Testis (tissue), 3 donors: Measurements from ENCODE around the gene PRKG2. TPM values are rescaled to one million over a fixed set of nuclear protein-coding genes. Genes with fewer than 3 reads are reported as not detected.

Experiments used
- DNase-seq: peaks from one replicate; pipeline ENCODE4 v3.0.0-alpha.2; 2019
- H3K27ac ChIP-seq, 2 donors: fragments of 200-600 bp; sonication (generic); one replicate each; pipeline ENCODE4 v1.5.1; 2019
- H3K27me3 ChIP-seq: fragments of 200-600 bp; sonication (generic); one replicate; pipeline ENCODE4 v1.5.1; 2019
- H3K36me3 ChIP-seq: fragments of 200-600 bp; sonication (generic); one replicate; pipeline ENCODE4 v1.5.1; 2017; ENCODE audit warnings: low read depth; ENCODE audit errors: missing control alignments
- H3K4me1 ChIP-seq: fragments of 200-600 bp; sonication (generic); one replicate; pipeline ENCODE4 v1.5.1; 2019
- H3K4me3 ChIP-seq, 2 donors: fragments of 200-600 bp; sonication (generic); one replicate each; pipeline ENCODE4 v1.5.1; 2017 to 2019
- H3K9me3 ChIP-seq: fragments of 200-600 bp; sonication (generic); one replicate; pipeline ENCODE4 v1.5.1; 2017
- CTCF ChIP-seq, 3 experiments: fragments of 450-650 bp in 2 of 3; fragments of 200-600 bp in 1 of 3; sonication (generic) in 1 of 3; IDR thresholded peaks; one replicate each; pipeline ENCODE4 v1.5.1; 2016 to 2019; ENCODE audit warnings: antibody characterized with exemption in 3 of 3, mild to moderate bottlenecking in 2 of 3, moderate library complexity in 1 of 3
- POLR2A ChIP-seq: fragments of 450-650 bp; IDR thresholded peaks from one replicate; pipeline ENCODE4 v1.6.1; 2017; ENCODE audit warnings: antibody characterized with exemption, mild to moderate bottlenecking, moderate library complexity
- WGBS, 2 donors: methylation state at CpG; one replicate each; pipeline ENCODE4 v1.1.5; 2018; 5-methylcytosine and 5-hydroxymethylcytosine counted together
- intact Hi-C: fragments of 100-400 bp; cut with DNase I; formaldehyde crosslinking; loops from one replicate; pipeline ENCODE4 v1.15.1; 2023; ENCODE audit warnings: low total_unique reads
- polyA plus RNA-seq: library from polyadenylated mRNA; stranded (reverse); fragments of 350-450 nt; fragmentation: Illumina TruSeq; extraction: RNeasy Lipid Tissue Mini Kit (QIAGEN cat#74804); gene quantifications from one replicate; pipeline ENCODE4 v1.2.3, GENCODE V29; 2014; ENCODE audit warnings: low read depth, low replicate concordance; ENCODE audit not compliant: insufficient read depth
- total RNA-seq, 2 donors: library from RNA; depleted of rRNA; stranded (reverse); fragments of >200 nt; gene quantifications; one replicate each; pipeline ENCODE4 v1.2.3, GENCODE V29; 2016

The PRKG2 gene
- total and polyA plus RNA-seq, 3 donors from 2014 or later: 1.3 to 2.4 (median 1.7) TPM

GRCh38 chr4:81211956-81212355 lies 3.1 kb downstream of the PRKG2 start:
- H3K9me3 ChIP-seq: no peaks in the 10 kb centered on the region
- 28 to 35% methylated on average over 3 of the region's 3 CpGs for WGBS, 2 donors
- H3K27ac ChIP-seq: no peak overlapping the region
- no peaks in the 10 kb centered on the region for H3K36me3 ChIP-seq
- H3K4me3 ChIP-seq: no peak overlapping the region
- TF ChIP-seq CTCF (IDR thresholded peaks at IDR 0.05): no peak
- no peak for TF ChIP-seq POLR2A
- no peaks in the 10 kb centered on the region for H3K27me3 ChIP-seq
- no peaks in the 10 kb centered on the region for H3K4me1 ChIP-seq
- intact Hi-C loops: no loop called here
- no peak for DNase-seq

GRCh38 chr4:81207828-81208227 lies 7.2 kb downstream of the PRKG2 start:
- Histone ChIP-seq H3K27ac (no peak overlapping the region), H3K27me3 (no peaks in the 10 kb centered on the region), H3K4me1 (no peaks in the 10 kb centered on the region), H3K9me3 (no peaks in the 10 kb centered on the region), H3K36me3 (no peaks in the 10 kb centered on the region), H3K4me3 (no peak overlapping the region)
- DNase-seq: no peak
- no peak for TF ChIP-seq POLR2A
- TF ChIP-seq CTCF (IDR thresholded peaks at IDR 0.05): no peak
- intact Hi-C loops: no loop called here
- WGBS, 2 donors: 83 to 84% methylated on average over 1 of the region's 1 CpG

- Histone ChIP-seq H3K4me1 (no peaks in the 10 kb centered on the region), H3K27me3 (no peaks in the 10 kb centered on the region), H3K36me3 (no peaks in the 10 kb centered on the region), H3K9me3 (no peaks in the 10 kb centered on the region), H3K4me3 (no peak overlapping the region), H3K27ac (no peak overlapping the region)
- WGBS, 2 donors: 76 to 90% methylated on average over 2 of the region's 2 CpGs
- intact Hi-C loops: no loop called here
- TF ChIP-seq CTCF (IDR thresholded peaks at IDR 0.05): no peak
- TF ChIP-seq POLR2A: no peak
- no peak for DNase-seq
These were observed 9.7 kb downstream of the PRKG2 start for GRCh38 chr4:81205302-81205701.

- H3K4me3 ChIP-seq: no peak overlapping the region
- intact Hi-C loops: no loop called here
- WGBS, 2 donors: 82 to 85% methylated on average over 8 to 9 of the region's 9 CpGs
- TF ChIP-seq POLR2A (no peak), CTCF (IDR thresholded peaks at IDR 0.05) (no peak)
- H3K27ac ChIP-seq: no peak overlapping the region
- no peaks in the 10 kb centered on the region for H3K4me1 ChIP-seq
- H3K9me3 ChIP-seq: no peaks in the 10 kb centered on the region
- no peaks in the 10 kb centered on the region for H3K27me3 ChIP-seq
- DNase-seq: no peak
- no peaks in the 10 kb centered on the region for H3K36me3 ChIP-seq
These were observed 10.5 kb downstream of the PRKG2 start for GRCh38 chr4:81204571-81204970.

- H3K9me3 ChIP-seq: no peaks in the 10 kb centered on the region
- no peaks in the 10 kb centered on the region for H3K36me3 ChIP-seq
- no peak overlapping the region for H3K27ac ChIP-seq
- intact Hi-C loops: no loop called here
- H3K4me1 ChIP-seq: no peaks in the 10 kb centered on the region
- TF ChIP-seq POLR2A (no peak), CTCF (IDR thresholded peaks at IDR 0.05) (no peak)
- H3K4me3 ChIP-seq: no peak overlapping the region
- no peak for DNase-seq
- H3K27me3 ChIP-seq: no peaks in the 10 kb centered on the region
These were observed 15.2 kb downstream of the PRKG2 start for GRCh38 chr4:81199831-81200230.
